ENCODE results near the gene DLK2.
A peak's percentile ranks its signal among the peaks of the same experiment; 100 is the strongest.

The DLK2 gene

DNA sequence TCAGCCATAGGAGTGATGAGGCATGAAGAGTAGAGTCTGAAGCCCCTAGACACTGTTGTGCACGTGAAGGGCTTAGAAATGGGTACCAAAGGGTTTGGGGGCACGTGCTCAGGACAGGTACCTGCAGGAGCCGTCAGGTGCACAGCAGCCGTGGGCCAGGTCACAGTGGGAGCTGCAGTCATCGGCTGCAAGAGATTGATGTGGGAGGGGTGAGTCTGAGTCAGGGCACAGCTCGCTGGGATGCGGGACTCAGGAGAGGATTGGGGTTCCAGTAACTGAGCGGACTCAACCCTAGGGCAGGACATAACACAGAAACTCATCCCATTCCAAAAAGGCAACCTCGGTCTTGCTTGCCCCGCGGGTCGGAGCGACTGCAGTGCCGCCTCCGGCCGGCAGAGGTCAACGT, 1.1 kb downstream of the DLK2 start:
- H3K4me2 ChIP-seq (ENCODE audit: low read length): peak overlapping the region; percentile 76
- no peaks in the 10 kb centered on the region for H4K20me1 ChIP-seq (ENCODE audit: insufficient read depth, low read length)
- TF ChIP-seq, protein P1, sequence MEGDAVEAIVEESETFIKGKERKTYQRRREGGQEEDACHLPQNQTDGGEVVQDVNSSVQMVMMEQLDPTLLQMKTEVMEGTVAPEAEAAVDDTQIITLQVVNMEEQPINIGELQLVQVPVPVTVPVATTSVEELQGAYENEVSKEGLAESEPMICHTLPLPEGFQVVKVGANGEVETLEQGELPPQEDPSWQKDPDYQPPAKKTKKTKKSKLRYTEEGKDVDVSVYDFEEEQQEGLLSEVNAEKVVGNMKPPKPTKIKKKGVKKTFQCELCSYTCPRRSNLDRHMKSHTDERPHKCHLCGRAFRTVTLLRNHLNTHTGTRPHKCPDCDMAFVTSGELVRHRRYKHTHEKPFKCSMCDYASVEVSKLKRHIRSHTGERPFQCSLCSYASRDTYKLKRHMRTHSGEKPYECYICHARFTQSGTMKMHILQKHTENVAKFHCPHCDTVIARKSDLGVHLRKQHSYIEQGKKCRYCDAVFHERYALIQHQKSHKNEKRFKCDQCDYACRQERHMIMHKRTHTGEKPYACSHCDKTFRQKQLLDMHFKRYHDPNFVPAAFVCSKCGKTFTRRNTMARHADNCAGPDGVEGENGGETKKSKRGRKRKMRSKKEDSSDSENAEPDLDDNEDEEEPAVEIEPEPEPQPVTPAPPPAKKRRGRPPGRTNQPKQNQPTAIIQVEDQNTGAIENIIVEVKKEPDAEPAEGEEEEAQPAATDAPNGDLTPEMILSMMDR (IDR thresholded peaks at IDR 0.05; ENCODE audit: low read length): peak; percentile 88; the same call in 1 of the 2 replicates
- no peak for TF ChIP-seq EZH2 (IDR thresholded peaks at IDR 0.05; ENCODE audit: borderline replicate concordance, low read length)
- no peak overlapping the region for H3K9ac ChIP-seq (ENCODE audit: low read length)
- H3K4me3 ChIP-seq (ENCODE audit: low read depth, low read length, poor library complexity, severe bottlenecking): peak overlapping the region; percentile 50
- no peaks in the 10 kb centered on the region for H3K9me2 ChIP-seq (ENCODE audit: low read depth, low read length)
- H3K79me2 ChIP-seq (ENCODE audit: insufficient read depth, low read length): no peaks in the 10 kb centered on the region
- peaks cover 20% of the 10 kb centered on the region for H3K4me1 ChIP-seq (ENCODE audit: insufficient read depth, low read length, severe bottlenecking)
- H3K27ac ChIP-seq (ENCODE audit: low read depth, low read length, poor library complexity, severe bottlenecking): no peak overlapping the region
- H3F3A ChIP-seq (ENCODE audit: insufficient read depth, low read length): no peaks in the 10 kb centered on the region
- no peaks in the 10 kb centered on the region for H3K27me3 ChIP-seq (ENCODE audit: insufficient read depth, low read length)
- H3K36me3 ChIP-seq (ENCODE audit: insufficient read depth, low read length): peaks cover 30% of the 10 kb centered on the region
- H3K9me3 ChIP-seq (ENCODE audit: low read length): no peaks in the 10 kb centered on the region
- H2AFZ ChIP-seq (ENCODE audit: low read length): no peak overlapping the region

DNA sequence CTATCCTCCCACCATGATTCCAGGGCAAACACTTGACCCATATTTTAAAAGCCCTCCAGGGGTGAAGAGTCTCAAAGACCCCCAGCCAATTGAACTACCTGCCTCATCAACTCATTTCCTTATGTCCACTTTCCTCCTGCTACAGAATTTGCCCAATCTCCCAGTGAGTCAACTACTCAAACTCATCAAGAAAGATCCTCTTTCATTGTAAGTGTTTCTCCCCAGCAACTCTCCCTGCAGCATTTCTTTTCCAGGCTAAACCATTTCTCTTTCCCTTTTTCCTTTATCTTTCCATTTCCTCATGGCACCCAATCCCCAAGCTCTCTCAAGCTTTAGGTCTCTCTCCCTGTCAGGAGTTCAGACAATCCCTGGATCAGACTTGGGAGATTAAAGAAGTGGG, 1.5 kb downstream of the DLK2 start:
- peaks cover 32% of the 10 kb centered on the region for H3K36me3 ChIP-seq (ENCODE audit: insufficient read depth, low read length)
- H3K4me3 ChIP-seq (ENCODE audit: low read depth, low read length, poor library complexity, severe bottlenecking): no peak overlapping the region
- no peak overlapping the region for H3K9ac ChIP-seq (ENCODE audit: low read length)
- peaks cover 20% of the 10 kb centered on the region for H3K4me1 ChIP-seq (ENCODE audit: insufficient read depth, low read length, severe bottlenecking)
- no peaks in the 10 kb centered on the region for H3K79me2 ChIP-seq (ENCODE audit: insufficient read depth, low read length)
- no peaks in the 10 kb centered on the region for H4K20me1 ChIP-seq (ENCODE audit: insufficient read depth, low read length)
- H2AFZ ChIP-seq (ENCODE audit: low read length): no peak overlapping the region
- H3F3A ChIP-seq (ENCODE audit: insufficient read depth, low read length): no peaks in the 10 kb centered on the region
- TF ChIP-seq EZH2 (IDR thresholded peaks at IDR 0.05; ENCODE audit: borderline replicate concordance, low read length): no peak
- TF ChIP-seq, protein P1 (IDR thresholded peaks at IDR 0.05; ENCODE audit: low read length): no peak
- no peak overlapping the region for H3K4me2 ChIP-seq (ENCODE audit: low read length)
- H3K27me3 ChIP-seq (ENCODE audit: insufficient read depth, low read length): no peaks in the 10 kb centered on the region
- no peaks in the 10 kb centered on the region for H3K9me2 ChIP-seq (ENCODE audit: low read depth, low read length)
- H3K27ac ChIP-seq (ENCODE audit: low read depth, low read length, poor library complexity, severe bottlenecking): no peak overlapping the region
- no peaks in the 10 kb centered on the region for H3K9me3 ChIP-seq (ENCODE audit: low read length)

DNA sequence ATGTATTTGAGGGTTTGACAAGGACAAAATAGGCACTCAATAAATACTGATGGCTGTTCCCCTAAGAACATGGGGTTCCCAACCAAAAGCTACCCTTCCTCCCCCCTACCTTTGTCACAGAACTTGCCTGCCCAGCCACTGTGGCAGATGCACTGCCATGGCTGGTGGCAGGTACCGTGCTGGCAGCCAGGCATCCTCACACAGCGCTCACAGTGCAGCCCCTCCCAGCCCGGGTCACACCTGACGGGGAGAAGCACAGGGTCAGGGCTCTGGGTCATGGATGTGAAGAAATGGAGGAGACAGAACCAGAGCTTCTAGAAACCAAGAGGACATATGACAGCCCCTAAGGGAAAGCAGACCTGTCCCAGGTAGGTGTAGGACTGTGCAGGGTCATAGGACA, 2.5 kb downstream of the DLK2 start:
- Histone ChIP-seq H3K27me3 (ENCODE audit: insufficient read depth, low read length) (no peaks in the 10 kb centered on the region), H3K4me3 (ENCODE audit: low read depth, low read length, poor library complexity, severe bottlenecking) (no peak overlapping the region), H3K79me2 (ENCODE audit: insufficient read depth, low read length) (no peaks in the 10 kb centered on the region), H3F3A (ENCODE audit: insufficient read depth, low read length) (no peaks in the 10 kb centered on the region), H3K36me3 (ENCODE audit: insufficient read depth, low read length) (peaks cover 41% of the 10 kb centered on the region), H3K9me2 (ENCODE audit: low read depth, low read length) (no peaks in the 10 kb centered on the region), H4K20me1 (ENCODE audit: insufficient read depth, low read length) (no peaks in the 10 kb centered on the region), H3K9ac (ENCODE audit: low read length) (no peak overlapping the region), H3K27ac (ENCODE audit: low read depth, low read length, poor library complexity, severe bottlenecking) (no peak overlapping the region), H3K9me3 (ENCODE audit: low read length) (no peaks in the 10 kb centered on the region), H2AFZ (ENCODE audit: low read length) (no peak overlapping the region), H3K4me1 (ENCODE audit: insufficient read depth, low read length, severe bottlenecking) (peaks cover 20% of the 10 kb centered on the region), H3K4me2 (ENCODE audit: low read length) (no peak overlapping the region)
- TF ChIP-seq, protein P1 (IDR thresholded peaks at IDR 0.05; ENCODE audit: low read length): no peak
- no peak for TF ChIP-seq EZH2 (IDR thresholded peaks at IDR 0.05; ENCODE audit: borderline replicate concordance, low read length)
